H1 (cell line): ENCODE measurements around the gene CYSRT1. TPM values are rescaled to one million over a fixed set of nuclear protein-coding genes. Genes with fewer than 3 reads are reported as not detected.

Experiments used
- ATF2 ChIP-seq: IDR thresholded peaks from 2 replicates; pipeline ENCODE4 v1.6.1; 2012; ENCODE audit warnings: low read length, inconsistent platforms
- CHD1 ChIP-seq: IDR thresholded peaks from 2 replicates; pipeline ENCODE4 v1.6.1; 2012; ENCODE audit warnings: low read depth, low read length, improper control_type of control experiment
- CHD7 ChIP-seq: fragments of 300-600 bp; sonication (generic); IDR thresholded peaks from 2 replicates; pipeline ENCODE4 v1.7.1; 2012; ENCODE audit warnings: low read length, moderate library complexity, mild to moderate bottlenecking, inconsistent platforms; ENCODE audit not compliant: insufficient replicate concordance
- HDAC2 ChIP-seq, 2 experiments: fragments of 300-600 bp in 1 of 2; sonication (generic) in 1 of 2; IDR thresholded peaks; 2 replicates each; pipeline ENCODE4 v1.6.1; 2011 to 2012; ENCODE audit warnings: low read depth in 2 of 2, low read length in 2 of 2, mild to moderate bottlenecking in 2 of 2, moderate library complexity in 2 of 2, borderline replicate concordance in 1 of 2, inconsistent platforms in 1 of 2
- JUN ChIP-seq: IDR thresholded peaks from 2 replicates; pipeline ENCODE4 v1.6.1; 2011; ENCODE audit warnings: low read depth, mild to moderate bottlenecking, improper control_type of control experiment, low read length
- TAF1 ChIP-seq: IDR thresholded peaks from 2 replicates; pipeline ENCODE4 v1.6.1; 2011; ENCODE audit warnings: mild to moderate bottlenecking, low read depth, low read length
- TEAD4 ChIP-seq: IDR thresholded peaks from 2 replicates; pipeline ENCODE4 v1.6.1; 2012; ENCODE audit warnings: low read depth, low read length, inconsistent platforms, mixed read lengths
- YY1 ChIP-seq: IDR thresholded peaks from 2 replicates; pipeline ENCODE4 v1.6.1; 2011; ENCODE audit warnings: low read depth, mild to moderate bottlenecking, low read length
- polyA plus RNA-seq, 7 experiments: library from polyadenylated mRNA; depleted of rRNA in 3 of 7; stranded (reverse) in 5 of 7; unstranded in 2 of 7; fragments of >200 nt in 5 of 7; fragments of 200-250 nt in 2 of 7; gene quantifications; 1 replicate in 5 of 7; 2 replicates in 1 of 7; 4 replicates in 1 of 7; pipeline versions ENCODE4 v1.2.1 to v1.2.3, GENCODE V29; 2011 to 2013; ENCODE audit warnings: missing spikeins in 2 of 7, mixed read lengths in 2 of 7
- total RNA-seq: library from RNA; stranded (reverse); fragmentation: NEBNext Ultra II Directional; extraction: Animal tissue kit (Norgen Biotek cat#: 25700); gene quantifications from 2 replicates; pipeline ENCODE4 v1.2.1, GENCODE V29; 2021

CYSRT1 gene
- total and polyA plus RNA-seq, 2 of the 8 experiments (the other 6 are each of a cell fraction or from before 2014, with no cell fraction given), result 1.0 to 6.5 TPM

GRCh38 chr9:137200311-137201204, 24.4 kb upstream of the CYSRT1 start, which contains the start of gene TPRN (continued):
- TF ChIP-seq CHD7 (no peak), HDAC2 (IDR thresholded peaks at IDR 0.05; ENCODE audit: borderline replicate concordance in 1 of 2, low read depth in 2 of 2, low read length in 2 of 2) (no peak), ATF2 (no peak), TEAD4 (no peak), TAF1 (peak; percentile 99), YY1 (peak; percentile 89; the same call in 1 of the 2 replicates), JUN (no peak), CHD1 (no peak)
